22Rv1 (cell line): ENCODE results near the gene IQCE.
A peak's percentile ranks its signal among the peaks of the same experiment; 100 is the strongest.

Experiments
- H3K27ac ChIP-seq: fragments of 450-650 bp; 2 replicates; pipeline ENCODE4 v1.5.1; 2017
- CTCF ChIP-seq: fragments of 450-650 bp; IDR thresholded peaks from 2 replicates; pipeline ENCODE4 v1.5.1; 2017; ENCODE audit warnings: mild to moderate bottlenecking
- ZFX ChIP-seq: fragments of 450-650 bp; IDR thresholded peaks from 2 replicates; pipeline ENCODE4 v1.6.1; 2017; ENCODE audit warnings: antibody characterized with exemption, borderline replicate concordance

Gene IQCE

GRCh38 chr7:2566890-2567678 lies 8.3 kb downstream of the IQCE start:
- TF ChIP-seq ZFX (no peak), CTCF (no peak)
- H3K27ac ChIP-seq, result no peak overlapping the region

GRCh38 chr7:2567679-2568278 lies 9.0 kb downstream of the IQCE start:
- TF ChIP-seq CTCF (peak; percentile 26), ZFX (no peak)
- H3K27ac ChIP-seq, result no peak overlapping the region

- H3K27ac ChIP-seq, result no peak overlapping the region
- TF ChIP-seq ZFX, result no peak
- TF ChIP-seq CTCF, result no peak
These were observed 9.9 kb downstream of the IQCE start for GRCh38 chr7:2568521-2569223.

GRCh38 chr7:2569421-2569820 lies 10.6 kb downstream of the IQCE start:
- TF ChIP-seq CTCF, result no peak
- no peak for TF ChIP-seq ZFX
- H3K27ac ChIP-seq, result no peak overlapping the region

GRCh38 chr7:2570021-2570420 lies 11.2 kb downstream of the IQCE start:
- TF ChIP-seq CTCF (no peak), ZFX (no peak)
- no peak overlapping the region for H3K27ac ChIP-seq

GRCh38 chr7:2571409-2571808 lies 12.6 kb downstream of the IQCE start:
- TF ChIP-seq CTCF (no peak), ZFX (no peak)
- no peak overlapping the region for H3K27ac ChIP-seq
